GM18499 (cell line): ENCODE results near the gene NFKB2.
A peak's percentile ranks its signal among the peaks of the same experiment; 100 is the strongest.

Source experiments
- ATAC-seq: cut with Tn5 transposase; IDR thresholded peaks from one replicate; pipeline ENCODE4 v1.9.1; 2021; ENCODE audit warnings: moderate number of reproducible peaks; ENCODE audit not compliant: insufficient read depth, unreplicated experiment

NFKB2 gene

GRCh38 chr10:102420714-102421506, 25.4 kb downstream of the NFKB2 start, which contains the start of gene FBXL15:
TSS of gene FBXL15 (plus strand) at chr10:102420836. CDS start at chr10:102421130, 294 bp downstream.
- peak; percentile 37 for ATAC-seq

- ATAC-seq, result no peak
Measured at GRCh38 chr10:102421507-102421756, 25.9 kb downstream of the NFKB2 start.

- no peak for ATAC-seq
Measured at GRCh38 chr10:102421757-102422512, 26.4 kb downstream of the NFKB2 start.

- no peak for ATAC-seq
Measured at GRCh38 chr10:102422545-102423129, 27.1 kb downstream of the NFKB2 start.

GRCh38 chr10:102423372-102423968, 28.0 kb downstream of the NFKB2 start:
- no peak for ATAC-seq

GRCh38 chr10:102424145-102424544, 28.6 kb downstream of the NFKB2 start:
- no peak for ATAC-seq

GRCh38 chr10:102424916-102425315, 29.4 kb downstream of the NFKB2 start:
- ATAC-seq, result no peak

- no peak for ATAC-seq
Measured at GRCh38 chr10:102425444-102425843, 29.9 kb downstream of the NFKB2 start.

GRCh38 chr10:102426803-102427287, 31.3 kb downstream of the NFKB2 start:
- no peak for ATAC-seq

- no peak for ATAC-seq
Measured at GRCh38 chr10:102429468-102429867, 34.0 kb downstream of the NFKB2 start.

- ATAC-seq, result no peak
Measured at GRCh38 chr10:102431452-102432124, 36.1 kb downstream of the NFKB2 start.

GRCh38 chr10:102432162-102432950, 36.9 kb downstream of the NFKB2 start, which contains the start of gene CUEDC2:
TSS of gene CUEDC2 (minus strand) at chr10:102432574. CDS start at chr10:102425188, 7,386 bp downstream.
- ATAC-seq, result peak; percentile 57

GRCh38 chr10:102433619-102434046, 38.1 kb downstream of the NFKB2 start:
- ATAC-seq, result no peak

- ATAC-seq, result no peak
Measured at GRCh38 chr10:102434394-102435132, 39.1 kb downstream of the NFKB2 start.

GRCh38 chr10:102435133-102435497, 39.6 kb downstream of the NFKB2 start:
- ATAC-seq, result no peak

GRCh38 chr10:102435529-102436233, 40.2 kb downstream of the NFKB2 start:
- ATAC-seq, result no peak

GRCh38 chr10:102436312-102436711, 40.8 kb downstream of the NFKB2 start:
- ATAC-seq, result no peak

GRCh38 chr10:102437515-102437914, 42.0 kb downstream of the NFKB2 start:
- no peak for ATAC-seq
